IPS-20b (cell line): ENCODE measurements around the gene USE1.
A peak's percentile ranks its signal among the peaks of the same experiment; 100 is the strongest.

Source experiments
- H3K27ac ChIP-seq: one replicate; pipeline ENCODE4 v1.5.1; 2013; ENCODE audit warnings: low read length
- H3K27me3 ChIP-seq: 2 replicates; pipeline ENCODE4 v1.6.1; 2013; ENCODE audit warnings: mild to moderate bottlenecking, low read length, inconsistent platforms; ENCODE audit not compliant: insufficient read depth
- H3K36me3 ChIP-seq: 2 replicates; pipeline ENCODE4 v1.6.1; 2013; ENCODE audit warnings: low read depth, mild to moderate bottlenecking, inconsistent platforms, low read length, moderate library complexity; ENCODE audit not compliant: insufficient read depth
- H3K4me1 ChIP-seq: 2 replicates; pipeline ENCODE4 v1.6.1; 2013; ENCODE audit warnings: mild to moderate bottlenecking, control low read depth, inconsistent platforms, low read length, moderate library complexity; ENCODE audit not compliant: insufficient read depth
- H3K4me3 ChIP-seq: 2 replicates; pipeline ENCODE4 v1.5.1; 2013; ENCODE audit warnings: mild to moderate bottlenecking, low read length, inconsistent platforms
- H3K9ac ChIP-seq: 2 replicates; pipeline ENCODE4 v1.6.1; 2013; ENCODE audit warnings: low read depth, mild to moderate bottlenecking, inconsistent platforms, low read length, moderate library complexity
- H3K9me3 ChIP-seq: 2 replicates; pipeline ENCODE4 v1.6.1; 2013; ENCODE audit warnings: mild to moderate bottlenecking, low read depth, low read length, inconsistent platforms; ENCODE audit not compliant: insufficient read depth

The USE1 gene

GRCh38 chr19:17206736-17207581 is 8.2 kb upstream of the USE1 start:
- H3K4me1 ChIP-seq = peaks cover 3% of the 10 kb centered on the region; the same call in 1 of the 2 replicates
- H3K36me3 ChIP-seq = peaks cover 22% of the 10 kb centered on the region
- H3K27me3 ChIP-seq = no peaks in the 10 kb centered on the region

GRCh38 chr19:17209126-17210036 is 5.8 kb upstream of the USE1 start:
- Histone ChIP-seq H3K27me3 (no peaks in the 10 kb centered on the region), H3K4me1 (peaks cover 4% of the 10 kb centered on the region), H3K36me3 (peaks cover 16% of the 10 kb centered on the region), H3K9ac (no peak overlapping the region), H3K27ac (no peak overlapping the region), H3K4me3 (peak overlapping the region; percentile 40; the same call in 1 of the 2 replicates), H3K9me3 (no peaks in the 10 kb centered on the region)

More at GRCh38 chr19:17206736-17207581, 8.2 kb upstream of the USE1 start:
- Histone ChIP-seq H3K9me3 (no peaks in the 10 kb centered on the region), H3K27ac (no peak overlapping the region), H3K4me3 (no peak overlapping the region), H3K9ac (no peak overlapping the region)

- H3K4me1 ChIP-seq = peaks cover 8% of the 10 kb centered on the region
- H3K9ac ChIP-seq = no peak overlapping the region
- H3K36me3 ChIP-seq = peaks cover 16% of the 10 kb centered on the region
- no peak overlapping the region for H3K4me3 ChIP-seq
- H3K27me3 ChIP-seq = no peaks in the 10 kb centered on the region
- H3K27ac ChIP-seq = no peak overlapping the region
- H3K9me3 ChIP-seq = no peaks in the 10 kb centered on the region
Observed at GRCh38 chr19:17210296-17210695, 4.9 kb upstream of the USE1 start.

GRCh38 chr19:17211547-17212446 is 3.4 kb upstream of the USE1 start:
- Histone ChIP-seq H3K9ac (no peak overlapping the region), H3K4me3 (no peak overlapping the region), H3K27me3 (no peaks in the 10 kb centered on the region), H3K36me3 (peaks cover 15% of the 10 kb centered on the region; the same call in 1 of the 2 replicates), H3K4me1 (peaks cover 8% of the 10 kb centered on the region), H3K9me3 (no peaks in the 10 kb centered on the region), H3K27ac (no peak overlapping the region)

- no peak overlapping the region for H3K27ac ChIP-seq
- H3K36me3 ChIP-seq = peaks cover 22% of the 10 kb centered on the region
- H3K4me1 ChIP-seq = peaks cover 8% of the 10 kb centered on the region
- H3K9me3 ChIP-seq = no peaks in the 10 kb centered on the region
- H3K27me3 ChIP-seq = no peaks in the 10 kb centered on the region
- no peak overlapping the region for H3K4me3 ChIP-seq
- H3K9ac ChIP-seq = no peak overlapping the region
Observed at GRCh38 chr19:17213334-17213733, 1.8 kb upstream of the USE1 start.

GRCh38 chr19:17214508-17215126 is 540 bp upstream of the USE1 start:
- Histone ChIP-seq H3K9ac (peak overlapping the region; percentile 96), H3K27me3 (no peaks in the 10 kb centered on the region), H3K9me3 (no peaks in the 10 kb centered on the region), H3K4me3 (peak overlapping the region; percentile 85), H3K36me3 (peaks cover 28% of the 10 kb centered on the region), H3K4me1 (peaks cover 5% of the 10 kb centered on the region), H3K27ac (peak overlapping the region; percentile 86)

GRCh38 chr19:17216058-17216670 is 1.0 kb downstream of the USE1 start:
- Histone ChIP-seq H3K36me3 (peaks cover 24% of the 10 kb centered on the region), H3K27me3 (no peaks in the 10 kb centered on the region), H3K4me3 (peak overlapping the region; percentile 85; the same call in 1 of the 2 replicates), H3K27ac (no peak overlapping the region), H3K9me3 (no peaks in the 10 kb centered on the region), H3K4me1 (peaks cover 5% of the 10 kb centered on the region), H3K9ac (peak overlapping the region; percentile 7; the same call in 1 of the 2 replicates)

GRCh38 chr19:17219286-17219685 is 4.1 kb downstream of the USE1 start:
- Histone ChIP-seq H3K4me1 (peaks cover 5% of the 10 kb centered on the region), H3K9ac (no peak overlapping the region), H3K9me3 (no peaks in the 10 kb centered on the region), H3K27ac (no peak overlapping the region), H3K27me3 (no peaks in the 10 kb centered on the region), H3K36me3 (peaks cover 19% of the 10 kb centered on the region), H3K4me3 (no peak overlapping the region)

GRCh38 chr19:17220207-17220758 is 5.1 kb downstream of the USE1 start:
- peaks cover 19% of the 10 kb centered on the region for H3K36me3 ChIP-seq
- H3K9me3 ChIP-seq = no peaks in the 10 kb centered on the region
- H3K9ac ChIP-seq = no peak overlapping the region
- H3K27me3 ChIP-seq = no peaks in the 10 kb centered on the region
- no peak overlapping the region for H3K4me3 ChIP-seq
- no peaks in the 10 kb centered on the region for H3K4me1 ChIP-seq
- no peak overlapping the region for H3K27ac ChIP-seq

- Histone ChIP-seq H3K36me3 (peaks cover 5% of the 10 kb centered on the region; the same call in 1 of the 2 replicates), H3K9me3 (no peaks in the 10 kb centered on the region), H3K27ac (no peak overlapping the region), H3K4me1 (no peaks in the 10 kb centered on the region), H3K9ac (no peak overlapping the region), H3K27me3 (no peaks in the 10 kb centered on the region), H3K4me3 (no peak overlapping the region)
Observed at GRCh38 chr19:17225053-17225452, 9.9 kb downstream of the USE1 start.
